DOHH2 (cell line): ENCODE data around the gene ENGASE.

ENCODE experiments used
- H3F3A ChIP-seq: fragments of 200-600 bp; sonication (generic), shearing (Covaris generic); 2 replicates; pipeline ENCODE4 v1.6.0; 2016; ENCODE audit warnings: antibody characterized with exemption, mild to moderate bottlenecking; ENCODE audit not compliant: control insufficient read depth, insufficient read depth
- H3K27ac ChIP-seq: fragments of 200-600 bp; sonication (generic); 2 replicates; pipeline ENCODE4 v1.5.1; 2014; ENCODE audit warnings: low read depth, mild to moderate bottlenecking, low read length, moderate library complexity
- H3K27me3 ChIP-seq: fragments of 200-600 bp; sonication (generic); 2 replicates; pipeline ENCODE4 v1.6.1; 2014; ENCODE audit warnings: mild to moderate bottlenecking, low read length, mixed read lengths; ENCODE audit not compliant: control insufficient read depth
- H3K36me3 ChIP-seq: fragments of 200-600 bp; sonication (generic); 2 replicates; pipeline ENCODE4 v1.6.1; 2014; ENCODE audit warnings: mild to moderate bottlenecking, low read length, moderate library complexity, mixed read lengths; ENCODE audit not compliant: control insufficient read depth
- H3K4me1 ChIP-seq: fragments of 200-600 bp; sonication (generic); 2 replicates; pipeline ENCODE4 v1.6.1; 2014; ENCODE audit warnings: mild to moderate bottlenecking, low read length, mixed read lengths; ENCODE audit not compliant: control insufficient read depth
- H3K4me2 ChIP-seq: fragments of 200-600 bp; sonication (generic); 2 replicates; pipeline ENCODE4 v1.6.0; 2014; ENCODE audit warnings: mild to moderate bottlenecking, low read length, moderate library complexity
- H3K4me3 ChIP-seq: fragments of 200-600 bp; sonication (generic); 2 replicates; pipeline ENCODE4 v1.5.1; 2014; ENCODE audit warnings: mild to moderate bottlenecking, low read length, mixed read lengths
- H3K79me2 ChIP-seq: fragments of 200-600 bp; sonication (generic); 2 replicates; pipeline ENCODE4 v1.6.1; 2014; ENCODE audit warnings: mild to moderate bottlenecking, low read length, mixed read lengths; ENCODE audit not compliant: control insufficient read depth
- H3K9me2 ChIP-seq: fragments of 200-600 bp; sonication (generic); replicated peaks from 2 replicates; pipeline ENCODE4 v1.6.1; 2014; ENCODE audit warnings: mild to moderate bottlenecking, low read length, mixed read lengths; ENCODE audit not compliant: control insufficient read depth
- H3K9me3 ChIP-seq: fragments of 200-600 bp; sonication (generic); 2 replicates; pipeline ENCODE4 v1.6.1; 2014; ENCODE audit warnings: antibody characterized with exemption, low read length, mixed read lengths; ENCODE audit not compliant: control insufficient read depth, insufficient read depth
- H4K20me1 ChIP-seq: fragments of 200-600 bp; sonication (generic); 2 replicates; pipeline ENCODE4 v1.6.0; 2014; ENCODE audit warnings: low read depth, mild to moderate bottlenecking, antibody characterized with exemption, low read length, moderate library complexity; ENCODE audit not compliant: control insufficient read depth, insufficient read depth
- EZH2phosphoT487 ChIP-seq: fragments of 200-600 bp; sonication (generic); IDR thresholded peaks from 2 replicates; pipeline ENCODE4 v1.6.1; 2017; ENCODE audit warnings: borderline replicate concordance, mild to moderate bottlenecking, antibody characterized with exemption, low read length, moderate library complexity, mixed read lengths
- TF ChIP-seq, protein P1 (sequence below): fragments of 200-600 bp; sonication (generic); IDR thresholded peaks from one replicate; pipeline ENCODE4 v1.5.1; 2014; ENCODE audit warnings: antibody characterized with exemption, mild to moderate bottlenecking, low read depth, low read length; ENCODE audit not compliant: poor library complexity, severe bottlenecking

ENGASE gene

DNA sequence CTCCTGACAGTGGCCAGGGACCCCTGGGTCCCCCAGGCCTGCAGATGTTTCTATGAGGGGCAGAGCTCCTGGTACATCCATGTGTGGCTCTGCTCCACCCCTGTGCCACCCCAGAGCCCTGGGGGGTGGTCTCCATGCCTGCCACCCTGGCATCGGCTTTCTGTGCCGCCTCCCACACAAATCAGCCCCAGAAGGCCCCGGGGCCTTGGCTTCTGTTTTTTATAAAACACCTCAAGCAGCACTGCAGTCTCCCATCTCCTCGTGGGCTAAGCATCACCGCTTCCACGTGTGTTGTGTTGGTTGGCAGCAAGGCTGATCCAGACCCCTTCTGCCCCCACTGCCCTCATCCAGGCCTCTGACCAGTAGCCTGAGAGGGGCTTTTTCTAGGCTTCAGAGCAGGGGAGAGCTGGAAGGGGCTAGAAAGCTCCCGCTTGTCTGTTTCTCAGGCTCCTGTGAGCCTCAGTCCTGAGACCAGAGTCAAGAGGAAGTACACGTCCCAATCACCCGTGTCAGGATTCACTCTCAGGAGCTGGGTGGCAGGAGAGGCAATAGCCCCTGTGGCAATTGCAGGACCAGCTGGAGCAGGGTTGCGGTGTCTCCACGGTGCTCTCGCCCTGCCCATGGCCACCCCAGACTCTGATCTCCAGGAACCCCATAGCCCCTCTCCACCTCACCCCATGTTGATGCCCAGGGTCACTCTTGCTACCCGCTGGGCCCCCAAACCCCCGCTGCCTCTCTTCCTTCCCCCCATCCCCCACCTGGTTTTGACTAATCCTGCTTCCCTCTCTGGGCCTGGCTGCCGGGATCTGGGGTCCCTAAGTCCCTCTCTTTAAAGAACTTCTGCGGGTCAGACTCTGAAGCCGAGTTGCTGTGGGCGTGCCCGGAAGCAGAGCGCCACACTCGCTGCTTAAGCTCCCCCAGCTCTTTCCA lies 25.5 kb upstream of the ENGASE start:
- Histone ChIP-seq H3K36me3 (no peaks in the 10 kb centered on the region), H3K4me1 (no peaks in the 10 kb centered on the region), H3K79me2 (no peaks in the 10 kb centered on the region), H3K9me3 (no peaks in the 10 kb centered on the region), H3K9me2 (no peaks in the 10 kb centered on the region), H4K20me1 (no peaks in the 10 kb centered on the region), H3F3A (no peaks in the 10 kb centered on the region), H3K27ac (no peak overlapping the region), H3K27me3 (no peaks in the 10 kb centered on the region), H3K4me3 (no peak overlapping the region), H3K4me2 (no peak overlapping the region)
- no peak for TF ChIP-seq EZH2phosphoT487
- TF ChIP-seq, protein P1, sequence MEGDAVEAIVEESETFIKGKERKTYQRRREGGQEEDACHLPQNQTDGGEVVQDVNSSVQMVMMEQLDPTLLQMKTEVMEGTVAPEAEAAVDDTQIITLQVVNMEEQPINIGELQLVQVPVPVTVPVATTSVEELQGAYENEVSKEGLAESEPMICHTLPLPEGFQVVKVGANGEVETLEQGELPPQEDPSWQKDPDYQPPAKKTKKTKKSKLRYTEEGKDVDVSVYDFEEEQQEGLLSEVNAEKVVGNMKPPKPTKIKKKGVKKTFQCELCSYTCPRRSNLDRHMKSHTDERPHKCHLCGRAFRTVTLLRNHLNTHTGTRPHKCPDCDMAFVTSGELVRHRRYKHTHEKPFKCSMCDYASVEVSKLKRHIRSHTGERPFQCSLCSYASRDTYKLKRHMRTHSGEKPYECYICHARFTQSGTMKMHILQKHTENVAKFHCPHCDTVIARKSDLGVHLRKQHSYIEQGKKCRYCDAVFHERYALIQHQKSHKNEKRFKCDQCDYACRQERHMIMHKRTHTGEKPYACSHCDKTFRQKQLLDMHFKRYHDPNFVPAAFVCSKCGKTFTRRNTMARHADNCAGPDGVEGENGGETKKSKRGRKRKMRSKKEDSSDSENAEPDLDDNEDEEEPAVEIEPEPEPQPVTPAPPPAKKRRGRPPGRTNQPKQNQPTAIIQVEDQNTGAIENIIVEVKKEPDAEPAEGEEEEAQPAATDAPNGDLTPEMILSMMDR, result no peak

- Histone ChIP-seq H3F3A (no peaks in the 10 kb centered on the region), H3K9me2 (no peaks in the 10 kb centered on the region), H3K4me1 (no peaks in the 10 kb centered on the region), H4K20me1 (no peaks in the 10 kb centered on the region), H3K27ac (no peak overlapping the region), H3K36me3 (no peaks in the 10 kb centered on the region), H3K4me3 (no peak overlapping the region), H3K27me3 (no peaks in the 10 kb centered on the region), H3K9me3 (no peaks in the 10 kb centered on the region), H3K4me2 (no peak overlapping the region), H3K79me2 (no peaks in the 10 kb centered on the region)
- TF ChIP-seq EZH2phosphoT487, result no peak
- TF ChIP-seq, protein P1, result no peak
Observed at GRCh38 chr17:79049821-79050220, 24.8 kb upstream of the ENGASE start.

DNA sequence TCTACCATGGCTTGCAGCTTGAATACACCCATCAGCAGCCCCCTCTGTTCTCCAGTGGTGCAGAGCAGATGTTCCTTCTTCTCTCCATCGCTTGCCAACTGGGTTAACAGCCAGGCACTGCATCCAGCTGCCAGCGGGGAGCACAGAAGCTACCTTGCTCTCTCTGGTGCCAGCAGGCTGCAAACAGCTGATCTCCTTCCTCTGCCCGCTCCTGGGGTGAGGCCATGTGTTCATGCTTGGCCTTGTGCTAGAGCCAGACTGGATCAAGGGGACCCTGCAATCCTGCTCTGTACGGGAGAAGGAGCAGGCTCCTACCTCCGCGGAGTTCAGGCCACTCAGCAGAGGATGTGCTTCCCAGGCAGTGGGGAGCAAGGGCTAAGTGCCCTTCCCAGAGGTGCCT lies 24.1 kb upstream of the ENGASE start:
- no peaks in the 10 kb centered on the region for H3K27me3 ChIP-seq
- no peaks in the 10 kb centered on the region for H3K36me3 ChIP-seq
- no peaks in the 10 kb centered on the region for H3K4me1 ChIP-seq
- H3K27ac ChIP-seq, result no peak overlapping the region
- H3K9me2 ChIP-seq, result no peaks in the 10 kb centered on the region
- TF ChIP-seq, protein P1, result no peak
- TF ChIP-seq EZH2phosphoT487, result no peak
- no peaks in the 10 kb centered on the region for H4K20me1 ChIP-seq
- no peaks in the 10 kb centered on the region for H3K79me2 ChIP-seq
- H3K9me3 ChIP-seq, result no peaks in the 10 kb centered on the region
- H3K4me3 ChIP-seq, result no peak overlapping the region
- H3F3A ChIP-seq, result no peaks in the 10 kb centered on the region
- no peak overlapping the region for H3K4me2 ChIP-seq
